GM23338 (cell line): Measurements from ENCODE around the gene AAGAB. TPM values are rescaled to one million over a fixed set of nuclear protein-coding genes. Genes with fewer than 3 reads are reported as not detected.

Experiments
- ATAC-seq: fragments of 200-7000 bp; cut with Tn5 transposase; 3 replicates; pipeline ENCODE4 v1.9.1; 2020
- DNase-seq: peaks from one replicate; pipeline ENCODE4 v3.0.0-alpha.2; 2015; ENCODE audit warnings: low spot score
- H2AFZ ChIP-seq: fragments of 200-600 bp; sonication (generic); 2 replicates; pipeline ENCODE4 v1.8.0; 2016; ENCODE audit warnings: antibody characterized with exemption, mild to moderate bottlenecking, moderate library complexity
- H3F3A ChIP-seq: fragments of 200-600 bp; sonication (generic); replicated peaks from 2 replicates; pipeline ENCODE4 v1.8.0; 2017; ENCODE audit warnings: antibody characterized with exemption, mixed run types, low read depth
- H3K27ac ChIP-seq: fragments of 200-600 bp; sonication (generic); 2 replicates; pipeline ENCODE4 v1.6.1; 2016; ENCODE audit warnings: low read depth
- H3K27me3 ChIP-seq: fragments of 200-600 bp; sonication (generic); 2 replicates; pipeline ENCODE4 v1.8.0; 2016; ENCODE audit warnings: mild to moderate bottlenecking, mixed run types, moderate library complexity; ENCODE audit not compliant: insufficient read depth
- H3K36me3 ChIP-seq: fragments of 200-600 bp; sonication (generic); 2 replicates; pipeline ENCODE4 v1.8.0; 2016; ENCODE audit warnings: mild to moderate bottlenecking; ENCODE audit not compliant: insufficient read depth
- H3K4me1 ChIP-seq: fragments of 200-600 bp; sonication (generic); 2 replicates; pipeline ENCODE4 v1.8.0; 2016; ENCODE audit warnings: mild to moderate bottlenecking, moderate library complexity; ENCODE audit not compliant: insufficient read depth
- H3K4me2 ChIP-seq: fragments of 200-600 bp; sonication (generic); 2 replicates; pipeline ENCODE4 v1.7.1; 2017; ENCODE audit warnings: mixed run types
- H3K4me3 ChIP-seq: fragments of 200-600 bp; sonication (generic); 2 replicates; pipeline ENCODE4 v1.6.1; 2016; ENCODE audit warnings: mixed run types
- H3K79me2 ChIP-seq: fragments of 200-600 bp; sonication (generic); replicated peaks from 2 replicates; pipeline ENCODE4 v1.8.0; 2017; ENCODE audit warnings: mild to moderate bottlenecking; ENCODE audit not compliant: insufficient read depth
- H3K9me2 ChIP-seq: fragments of 200-600 bp; sonication (generic); 2 replicates; pipeline ENCODE4 v1.8.0; 2017; ENCODE audit not compliant: insufficient read depth
- H4K20me1 ChIP-seq: fragments of 200-600 bp; sonication (generic); replicated peaks from 2 replicates; pipeline ENCODE4 v1.8.0; 2017; ENCODE audit warnings: mild to moderate bottlenecking; ENCODE audit not compliant: insufficient read depth
- H3K27ac Mint-ChIP-seq: 2 replicates; pipeline ENCODE4 v1.8.0; 2020; ENCODE audit warnings: inconsistent platforms, mild to moderate bottlenecking, moderate library complexity, mixed read lengths
- H3K27me3 Mint-ChIP-seq: 3 replicates; pipeline ENCODE4 v1.8.0; 2022; ENCODE audit warnings: low read depth, mild to moderate bottlenecking, moderate library complexity, mixed read lengths, inconsistent platforms; ENCODE audit not compliant: insufficient read depth, poor library complexity
- H3K36me3 Mint-ChIP-seq: 3 replicates; pipeline ENCODE4 v1.8.0; 2021; ENCODE audit warnings: low read depth, mild to moderate bottlenecking, inconsistent platforms, moderate library complexity, mixed read lengths
- H3K4me1 Mint-ChIP-seq: 3 replicates; pipeline ENCODE4 v1.8.0; 2020; ENCODE audit warnings: mild to moderate bottlenecking, inconsistent platforms, mixed read lengths
- H3K4me3 Mint-ChIP-seq: 3 replicates; pipeline ENCODE4 v1.8.0; 2021; ENCODE audit warnings: moderate library complexity, mild to moderate bottlenecking, inconsistent platforms, mixed read lengths
- H3K9me3 Mint-ChIP-seq: 3 replicates; pipeline ENCODE4 v1.8.0; 2020; ENCODE audit warnings: moderate library complexity, mild to moderate bottlenecking, inconsistent platforms, mixed read lengths
- EZH2phosphoT487 ChIP-seq: fragments of 200-600 bp; sonication (generic); IDR thresholded peaks from one replicate; pipeline ENCODE4 v1.8.1; 2018; ENCODE audit warnings: antibody characterized with exemption; ENCODE audit not compliant: unreplicated experiment
- JUNB ChIP-seq: IDR thresholded peaks from one replicate; pipeline ENCODE4 v1.6.1; 2016; ENCODE audit warnings: antibody characterized with exemption; ENCODE audit not compliant: unreplicated experiment
- POLR2AphosphoS5 ChIP-seq: IDR thresholded peaks from 2 replicates; pipeline ENCODE4 v1.6.1; 2016; ENCODE audit warnings: antibody characterized with exemption, low read depth
- ZNF114 ChIP-seq: fragments of 250-450 bp; sonication (Bioruptor Pico); IDR thresholded peaks from 2 replicates; pipeline ENCODE4 v1.5.0; 2020; ENCODE audit warnings: mild to moderate bottlenecking, moderate library complexity
- ZNF331 ChIP-seq: fragments of 250-450 bp; sonication (Bioruptor Pico); IDR thresholded peaks from 2 replicates; pipeline ENCODE4 v1.5.0; 2020; ENCODE audit warnings: low read depth, mild to moderate bottlenecking, moderate library complexity
- polyA plus RNA-seq: library from polyadenylated mRNA; unstranded; fragments of >200 nt; fragmentation: Nextera tagmentation; extraction: Ambion mirVana; gene quantifications from 2 replicates; pipeline ENCODE4 v1.2.1, GENCODE V29; 2016
- total RNA-seq: library from RNA; depleted of rRNA; stranded (reverse); fragments of >200 nt; shearing (Covaris generic); gene quantifications from 2 replicates; pipeline ENCODE4 v1.2.3, GENCODE V29; 2014
- TF ChIP-seq, protein P1 (sequence below): IDR thresholded peaks from one replicate; pipeline ENCODE4 v1.6.1; 2018; ENCODE audit warnings: antibody characterized with exemption; ENCODE audit not compliant: unreplicated experiment
- TF ChIP-seq, protein P2 (sequence below), 2 experiments: fragments of 200-600 bp in 1 of 2; sonication (generic) in 1 of 2; conservative IDR thresholded peaks; 2 replicates each; pipeline versions ENCODE4 v1.5.1 to v1.6.1; 2016 to 2017; ENCODE audit warnings: antibody characterized with exemption in 2 of 2, low read depth in 2 of 2, mild to moderate bottlenecking in 2 of 2, moderate library complexity in 1 of 2

AAGAB gene
- total and polyA plus RNA-seq, 2 experiments from 2014 or later: 20.8 to 42.8 TPM

DNA sequence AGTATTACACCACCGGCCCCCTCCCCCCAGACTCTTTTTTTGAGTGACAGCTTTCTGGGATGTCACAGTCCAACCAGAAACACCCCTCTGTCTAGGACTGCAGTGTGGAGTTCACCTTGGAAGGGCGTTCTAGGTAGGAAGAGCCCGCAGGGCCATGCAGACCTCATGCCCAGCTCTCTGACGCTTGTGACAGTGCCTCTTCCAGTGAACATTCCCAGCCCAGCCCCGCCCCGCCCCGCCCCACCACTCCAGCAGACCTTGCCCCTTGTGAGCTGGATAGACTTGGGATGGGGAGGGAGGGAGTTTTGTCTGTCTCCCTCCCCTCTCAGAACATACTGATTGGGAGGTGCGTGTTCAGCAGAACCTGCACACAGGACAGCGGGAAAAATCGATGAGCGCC lies 63.6 kb downstream of the AAGAB start (continued):
- TF ChIP-seq, protein P1, sequence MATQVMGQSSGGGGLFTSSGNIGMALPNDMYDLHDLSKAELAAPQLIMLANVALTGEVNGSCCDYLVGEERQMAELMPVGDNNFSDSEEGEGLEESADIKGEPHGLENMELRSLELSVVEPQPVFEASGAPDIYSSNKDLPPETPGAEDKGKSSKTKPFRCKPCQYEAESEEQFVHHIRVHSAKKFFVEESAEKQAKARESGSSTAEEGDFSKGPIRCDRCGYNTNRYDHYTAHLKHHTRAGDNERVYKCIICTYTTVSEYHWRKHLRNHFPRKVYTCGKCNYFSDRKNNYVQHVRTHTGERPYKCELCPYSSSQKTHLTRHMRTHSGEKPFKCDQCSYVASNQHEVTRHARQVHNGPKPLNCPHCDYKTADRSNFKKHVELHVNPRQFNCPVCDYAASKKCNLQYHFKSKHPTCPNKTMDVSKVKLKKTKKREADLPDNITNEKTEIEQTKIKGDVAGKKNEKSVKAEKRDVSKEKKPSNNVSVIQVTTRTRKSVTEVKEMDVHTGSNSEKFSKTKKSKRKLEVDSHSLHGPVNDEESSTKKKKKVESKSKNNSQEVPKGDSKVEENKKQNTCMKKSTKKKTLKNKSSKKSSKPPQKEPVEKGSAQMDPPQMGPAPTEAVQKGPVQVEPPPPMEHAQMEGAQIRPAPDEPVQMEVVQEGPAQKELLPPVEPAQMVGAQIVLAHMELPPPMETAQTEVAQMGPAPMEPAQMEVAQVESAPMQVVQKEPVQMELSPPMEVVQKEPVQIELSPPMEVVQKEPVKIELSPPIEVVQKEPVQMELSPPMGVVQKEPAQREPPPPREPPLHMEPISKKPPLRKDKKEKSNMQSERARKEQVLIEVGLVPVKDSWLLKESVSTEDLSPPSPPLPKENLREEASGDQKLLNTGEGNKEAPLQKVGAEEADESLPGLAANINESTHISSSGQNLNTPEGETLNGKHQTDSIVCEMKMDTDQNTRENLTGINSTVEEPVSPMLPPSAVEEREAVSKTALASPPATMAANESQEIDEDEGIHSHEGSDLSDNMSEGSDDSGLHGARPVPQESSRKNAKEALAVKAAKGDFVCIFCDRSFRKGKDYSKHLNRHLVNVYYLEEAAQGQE: no peak
- TF ChIP-seq JUNB (no peak), POLR2AphosphoS5 (no peak), EZH2phosphoT487 (no peak), ZNF114 (CRISPR knock-in tag) (no peak), ZNF331 (no peak)
- TF ChIP-seq, protein P2, sequence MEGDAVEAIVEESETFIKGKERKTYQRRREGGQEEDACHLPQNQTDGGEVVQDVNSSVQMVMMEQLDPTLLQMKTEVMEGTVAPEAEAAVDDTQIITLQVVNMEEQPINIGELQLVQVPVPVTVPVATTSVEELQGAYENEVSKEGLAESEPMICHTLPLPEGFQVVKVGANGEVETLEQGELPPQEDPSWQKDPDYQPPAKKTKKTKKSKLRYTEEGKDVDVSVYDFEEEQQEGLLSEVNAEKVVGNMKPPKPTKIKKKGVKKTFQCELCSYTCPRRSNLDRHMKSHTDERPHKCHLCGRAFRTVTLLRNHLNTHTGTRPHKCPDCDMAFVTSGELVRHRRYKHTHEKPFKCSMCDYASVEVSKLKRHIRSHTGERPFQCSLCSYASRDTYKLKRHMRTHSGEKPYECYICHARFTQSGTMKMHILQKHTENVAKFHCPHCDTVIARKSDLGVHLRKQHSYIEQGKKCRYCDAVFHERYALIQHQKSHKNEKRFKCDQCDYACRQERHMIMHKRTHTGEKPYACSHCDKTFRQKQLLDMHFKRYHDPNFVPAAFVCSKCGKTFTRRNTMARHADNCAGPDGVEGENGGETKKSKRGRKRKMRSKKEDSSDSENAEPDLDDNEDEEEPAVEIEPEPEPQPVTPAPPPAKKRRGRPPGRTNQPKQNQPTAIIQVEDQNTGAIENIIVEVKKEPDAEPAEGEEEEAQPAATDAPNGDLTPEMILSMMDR (conservative IDR thresholded peaks at IDR 0.05; ENCODE audit: low read depth in 2 of 2): no peak

DNA sequence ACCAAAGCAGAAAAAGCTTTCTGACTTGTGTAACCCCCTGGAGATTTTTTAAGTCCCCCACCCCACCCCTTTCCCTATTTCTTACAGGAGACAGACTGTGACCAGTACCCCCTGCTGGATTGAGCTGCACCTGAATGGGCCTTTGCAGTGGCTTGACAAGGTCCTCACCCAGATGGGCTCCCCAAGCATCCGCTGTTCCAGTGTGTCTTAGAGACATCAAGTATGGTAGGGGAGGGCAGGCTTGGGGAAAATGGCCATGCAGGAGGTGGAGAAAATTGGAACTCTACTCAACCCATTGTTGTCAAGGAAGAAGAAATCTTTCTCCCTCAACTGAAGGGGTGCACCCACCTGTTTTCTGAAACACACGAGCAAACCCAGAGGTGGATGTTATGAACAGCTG lies 64.1 kb downstream of the AAGAB start:
- Mint-ChIP-seq H3K27ac (no peak overlapping the region), H3K4me3 (no peak overlapping the region), H3K36me3 (peaks cover 21% of the 10 kb centered on the region), H3K27me3 (no peaks in the 10 kb centered on the region), H3K4me1 (peaks cover 4% of the 10 kb centered on the region; the same call in 2 of the 3 replicates), H3K9me3 (no peaks in the 10 kb centered on the region)
- H3K27ac ChIP-seq: no peak overlapping the region
- H2AFZ ChIP-seq: no peak overlapping the region
- no peaks in the 10 kb centered on the region for H3K79me2 ChIP-seq
- no peak for ATAC-seq
- H3K9me2 ChIP-seq: no peaks in the 10 kb centered on the region
- DNase-seq: no peak
- no peaks in the 10 kb centered on the region for H3K4me1 ChIP-seq
- H3F3A ChIP-seq: no peaks in the 10 kb centered on the region
- no peak overlapping the region for H3K4me3 ChIP-seq
- H3K27me3 ChIP-seq: no peaks in the 10 kb centered on the region
- no peaks in the 10 kb centered on the region for H4K20me1 ChIP-seq
- H3K4me2 ChIP-seq: no peak overlapping the region
- no peaks in the 10 kb centered on the region for H3K36me3 ChIP-seq
- TF ChIP-seq, protein P1: no peak
- TF ChIP-seq EZH2phosphoT487: no peak
- TF ChIP-seq, protein P2 (conservative IDR thresholded peaks at IDR 0.05; ENCODE audit: low read depth in 2 of 2): no peak
